Ectodermal cell (in vitro differentiated cells): Measurements from ENCODE around the gene PIN1.
"Not testable (repeated sequence)": the region's sequence is repeated elsewhere in the genome, so short reads cannot be mapped to it uniquely, and the experiment has no call there.

ENCODE experiments used
- H3K27ac ChIP-seq: 2 replicates; pipeline ENCODE4 v1.7.0; 2013; ENCODE audit warnings: mild to moderate bottlenecking, low read depth, low read length; ENCODE audit not compliant: insufficient read depth, poor library complexity, severe bottlenecking
- H3K27me3 ChIP-seq: 2 replicates; pipeline ENCODE4 v1.7.0; 2013; ENCODE audit warnings: mild to moderate bottlenecking, low read length; ENCODE audit not compliant: insufficient read depth, control insufficient read depth, poor library complexity, severe bottlenecking
- H3K36me3 ChIP-seq: one replicate; pipeline ENCODE4 v1.7.0; 2013; ENCODE audit warnings: low read length; ENCODE audit not compliant: control insufficient read depth, insufficient read depth
- H3K4me1 ChIP-seq: one replicate; pipeline ENCODE4 v1.7.0; 2013; ENCODE audit warnings: low read length; ENCODE audit not compliant: control insufficient read depth, insufficient read depth
- H3K4me3 ChIP-seq: 2 replicates; pipeline ENCODE4 v1.7.0; 2013; ENCODE audit warnings: low read depth, low read length, control low read depth; ENCODE audit not compliant: insufficient read depth
- H3K9me3 ChIP-seq: 2 replicates; pipeline ENCODE4 v1.7.0; 2013; ENCODE audit warnings: mild to moderate bottlenecking, low read length, moderate library complexity; ENCODE audit not compliant: control insufficient read depth
- WGBS, 2 experiments: methylation state at CpG; one replicate each; pipeline ENCODE4 v1.1.7; 2013; ENCODE audit warnings: missing lambda C conversion rate in 2 of 2; 5-methylcytosine and 5-hydroxymethylcytosine counted together

Gene PIN1

GRCh38 chr19:9818175-9818733 is 16.9 kb upstream of the PIN1 start:
- H3K27me3 ChIP-seq = no peaks in the 10 kb centered on the region
- peak overlapping the region; percentile 71 for H3K27ac ChIP-seq
- peaks cover 5% of the 10 kb centered on the region for H3K4me1 ChIP-seq
- H3K36me3 ChIP-seq = no peaks in the 10 kb centered on the region
- H3K9me3 ChIP-seq = no peaks in the 10 kb centered on the region
- peak overlapping the region; percentile 87 for H3K4me3 ChIP-seq
- WGBS, 2 experiments = 6% methylated on average over 39 of the region's 39 CpGs

DNA sequence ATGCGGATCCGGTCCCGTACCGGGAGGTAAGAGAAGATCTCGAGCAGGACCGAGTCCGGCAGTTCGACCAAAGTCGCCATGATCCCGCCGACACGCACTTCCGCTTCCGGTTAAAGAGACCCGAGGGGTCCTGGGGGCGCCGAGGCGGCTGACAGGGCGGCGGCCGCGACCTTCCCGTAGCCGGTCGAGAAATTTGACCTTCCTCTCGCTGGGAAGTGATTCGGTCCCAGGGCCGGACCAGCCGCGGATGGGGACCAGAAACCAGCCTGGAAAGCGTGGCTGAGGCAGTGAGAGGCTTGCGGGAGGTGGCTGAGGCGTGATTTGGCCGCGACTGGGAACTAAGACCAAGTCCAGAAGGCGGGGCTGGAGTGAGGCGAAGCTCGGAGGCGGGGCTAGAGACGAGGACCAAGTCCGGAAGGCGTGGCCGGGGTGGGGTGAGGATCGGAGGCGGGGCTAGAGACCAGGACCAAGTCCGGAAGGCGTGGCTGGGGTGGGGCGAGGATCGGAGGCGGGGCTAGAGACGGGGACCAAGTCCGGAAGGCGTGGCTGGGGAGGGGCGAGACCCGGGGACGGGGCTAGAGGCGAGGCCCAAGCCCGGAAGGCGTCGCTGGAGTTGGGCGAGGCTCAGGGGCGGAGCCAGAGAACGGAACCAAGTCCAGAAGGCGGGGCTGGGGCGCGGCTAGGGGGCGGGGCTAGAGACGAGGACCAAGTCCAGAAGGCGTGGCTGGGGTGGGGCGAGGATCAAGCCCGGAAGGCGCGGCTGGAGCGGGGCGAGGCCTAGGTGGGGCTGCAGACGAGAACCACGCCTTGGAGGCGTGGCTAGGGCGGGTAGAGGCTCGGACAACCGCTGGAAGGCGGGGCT is 16.2 kb upstream of the PIN1 start, which contains the start of gene FBXL12:
Gene FBXL12 (minus strand): TSS at position 346 of the 862 bp plus-strand sequence. CDS start 266 bp downstream, at position 80.
- no peaks in the 10 kb centered on the region for H3K27me3 ChIP-seq
- no peaks in the 10 kb centered on the region for H3K9me3 ChIP-seq
- H3K4me3 ChIP-seq = peak within 1 kb of the TSS; percentile 87
- H3K36me3 ChIP-seq = no peaks in the 10 kb centered on the region
- 0 to 1% methylated on average over 82 of the region's 82 CpGs for WGBS, 2 experiments
- H3K4me1 ChIP-seq = peaks cover 5% of the 10 kb centered on the region
- H3K27ac ChIP-seq = peak within 1 kb of the TSS; percentile 71

DNA sequence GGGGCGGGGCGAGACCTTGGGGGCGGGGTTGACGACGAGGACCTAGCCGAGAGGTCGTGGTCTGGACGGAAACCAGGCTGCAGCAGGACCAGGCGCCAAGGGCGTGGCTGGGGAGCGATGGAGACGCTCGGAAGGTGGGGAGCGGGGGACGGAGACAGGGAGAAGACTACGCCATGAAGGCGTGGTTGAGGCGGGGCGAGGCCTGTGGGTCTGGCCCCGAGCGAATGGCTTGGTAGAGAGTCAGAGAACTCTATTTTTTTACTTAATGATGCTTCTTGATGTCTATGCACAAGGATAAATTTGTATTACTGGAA is 15.6 kb upstream of the PIN1 start:
- H3K4me1 ChIP-seq = peaks cover 5% of the 10 kb centered on the region
- WGBS, 2 experiments = 1 to 2% methylated on average over 21 of the region's 21 CpGs
- H3K9me3 ChIP-seq = no peaks in the 10 kb centered on the region
- no peaks in the 10 kb centered on the region for H3K27me3 ChIP-seq
- no peak overlapping the region for H3K27ac ChIP-seq
- no peaks in the 10 kb centered on the region for H3K36me3 ChIP-seq
- H3K4me3 ChIP-seq = peak overlapping the region; percentile 14

DNA sequence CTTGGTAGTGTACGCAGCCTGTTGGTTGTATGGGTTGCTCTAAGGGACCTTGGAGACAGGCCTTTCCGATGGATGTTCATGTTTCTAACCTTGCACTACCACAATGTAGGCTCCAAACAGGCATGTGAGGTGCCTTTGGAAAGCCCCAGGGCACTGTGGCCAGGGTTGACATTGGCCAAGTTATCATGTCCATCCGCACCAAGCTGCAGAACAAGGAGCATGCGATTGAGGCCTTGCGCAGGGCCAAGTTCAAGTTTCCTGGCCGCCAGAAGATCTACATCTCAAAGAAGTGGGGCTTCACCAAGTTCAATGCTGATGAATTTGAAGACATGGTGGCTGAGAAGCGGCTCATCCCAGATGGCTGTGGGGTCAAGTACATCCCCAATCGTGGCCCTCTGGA is 15.1 kb upstream of the PIN1 start:
- H3K27me3 ChIP-seq, H3K9me3 ChIP-seq, H3K36me3 ChIP-seq, H3K4me1 ChIP-seq, H3K27ac ChIP-seq: not testable (repeated sequence)
- WGBS, 2 experiments = 95 to 96% methylated on average over 8 of the region's 8 CpGs
- H3K4me3 ChIP-seq = peak overlapping the region; percentile 14

- 92 to 93% methylated on average over 5 of the region's 5 CpGs for WGBS, 2 experiments
- H3K27me3 ChIP-seq = no peaks in the 10 kb centered on the region
- H3K36me3 ChIP-seq = no peaks in the 10 kb centered on the region
- no peak overlapping the region for H3K27ac ChIP-seq
- peaks cover 5% of the 10 kb centered on the region for H3K4me1 ChIP-seq
- no peaks in the 10 kb centered on the region for H3K9me3 ChIP-seq
- no peak overlapping the region for H3K4me3 ChIP-seq
These were observed 11.3 kb upstream of the PIN1 start for GRCh38 chr19:9823816-9824215.

GRCh38 chr19:9827289-9828238 is 7.6 kb upstream of the PIN1 start, which contains the start of gene UBL5:
TSS of gene UBL5 (plus strand) at chr19:9827918. CDS start at chr19:9828338, 420 bp downstream.
- peak within 1 kb of the TSS; percentile 78 for H3K27ac ChIP-seq
- no peaks in the 10 kb centered on the region for H3K36me3 ChIP-seq
- H3K27me3 ChIP-seq = no peaks in the 10 kb centered on the region
- 1% methylated on average over 62 of the region's 62 CpGs for WGBS, 2 experiments
- H3K4me3 ChIP-seq = peak within 1 kb of the TSS; percentile 74
- H3K4me1 ChIP-seq = peaks cover 7% of the 10 kb centered on the region
- no peaks in the 10 kb centered on the region for H3K9me3 ChIP-seq

- Histone ChIP-seq H3K4me3 (peak overlapping the region; percentile 74), H3K27me3 (no peaks in the 10 kb centered on the region), H3K36me3 (no peaks in the 10 kb centered on the region), H3K27ac (no peak overlapping the region), H3K4me1 (peaks cover 7% of the 10 kb centered on the region), H3K9me3 (no peaks in the 10 kb centered on the region)
- WGBS, 2 experiments = 38 to 43% methylated on average over 13 of the region's 13 CpGs
These were observed 6.5 kb upstream of the PIN1 start for GRCh38 chr19:9828551-9829063.

- Histone ChIP-seq H3K36me3 (peaks cover 10% of the 10 kb centered on the region), H3K27me3 (no peaks in the 10 kb centered on the region), H3K9me3 (no peaks in the 10 kb centered on the region), H3K4me3 (peak overlapping the region; percentile 28), H3K27ac (peak overlapping the region; percentile 23), H3K4me1 (peaks cover 8% of the 10 kb centered on the region)
- 82 to 83% methylated on average over 6 of the region's 6 CpGs for WGBS, 2 experiments
These were observed 802 bp upstream of the PIN1 start for GRCh38 chr19:9834307-9834725.

DNA sequence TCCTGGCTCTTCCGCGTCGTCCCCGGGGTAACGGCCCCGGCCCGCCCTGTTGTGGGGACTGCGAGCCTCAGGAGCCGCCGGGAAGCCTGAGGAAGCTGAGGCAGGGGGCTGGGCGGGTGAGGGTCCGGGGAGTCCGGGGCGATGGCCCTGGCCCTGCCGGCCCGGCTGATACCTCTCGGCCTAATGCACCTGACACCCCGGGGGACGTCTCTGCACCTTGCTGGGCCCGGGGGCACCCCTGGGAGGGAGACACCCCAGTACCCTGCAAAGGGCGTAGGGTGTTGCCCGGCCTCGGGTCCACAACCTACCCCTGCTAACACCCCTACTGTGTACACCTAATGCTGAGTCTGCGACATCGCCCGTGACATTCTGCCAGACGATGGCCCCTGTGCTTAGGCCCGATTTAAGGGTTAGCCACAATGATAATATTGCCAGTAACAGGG is 410 bp downstream of the PIN1 start:
- Histone ChIP-seq H3K9me3 (no peaks in the 10 kb centered on the region), H3K36me3 (peaks cover 15% of the 10 kb centered on the region), H3K27ac (no peak overlapping the region), H3K4me1 (peaks cover 8% of the 10 kb centered on the region), H3K27me3 (no peaks in the 10 kb centered on the region), H3K4me3 (peak overlapping the region; percentile 94)
- 3% methylated on average over 28 of the region's 28 CpGs for WGBS, 2 experiments
